ENCODE results near the gene HS1BP3.

HS1BP3 gene

DNA sequence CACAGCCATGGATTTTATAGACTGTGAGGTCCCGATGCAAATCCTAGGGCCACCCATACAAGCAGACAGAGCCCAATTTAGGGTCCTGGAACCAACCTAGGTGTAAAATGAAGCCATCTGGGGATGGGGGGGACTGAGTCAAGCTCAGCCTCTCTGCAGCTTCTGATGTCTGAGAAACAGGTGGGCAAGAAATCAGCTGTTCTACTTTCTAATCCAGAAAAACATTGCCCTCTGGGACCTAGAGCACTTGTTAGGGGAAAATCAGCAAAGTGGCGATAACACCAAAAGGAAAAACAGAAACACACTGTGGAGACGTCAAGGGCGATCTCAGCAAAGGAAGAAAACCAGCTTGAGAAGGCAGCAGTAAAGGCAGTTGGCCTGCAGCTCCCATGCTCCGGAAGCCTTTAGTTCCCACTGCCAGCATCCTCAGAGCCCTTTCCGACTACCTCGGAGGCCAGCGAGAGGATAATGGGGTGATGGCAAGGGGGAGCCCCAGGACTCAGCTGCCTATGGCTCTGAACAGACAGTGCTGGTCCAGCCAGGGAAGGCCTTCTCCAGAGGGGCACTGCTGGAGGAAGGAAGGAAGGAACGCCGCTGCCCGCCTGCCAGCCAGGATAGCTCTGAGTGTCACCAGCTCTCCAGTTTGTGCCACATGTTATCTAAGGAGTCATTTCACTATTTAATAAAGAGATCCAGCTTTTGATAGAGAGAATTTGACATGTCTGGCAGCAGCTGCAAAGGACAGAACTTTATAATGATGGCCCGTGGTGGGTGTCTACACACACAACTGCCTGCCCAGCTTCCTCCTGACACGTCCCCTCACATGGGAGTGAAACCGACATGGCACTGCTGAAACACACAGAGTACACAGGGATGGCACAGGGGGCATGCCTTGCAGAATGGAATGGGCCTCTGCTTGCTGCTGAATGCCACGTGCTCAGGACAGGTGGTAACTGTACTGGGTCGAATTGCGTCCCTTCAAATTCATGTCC, 37.7 kb downstream of the HS1BP3 start:
- no peaks in the 10 kb centered on the region for H3K4me1 ChIP-seq (ENCODE audit: control insufficient read depth, low read length)
- H3K27me3 ChIP-seq (ENCODE audit: control insufficient read depth, low read length) = peaks cover 3% of the 10 kb centered on the region; the same call in 1 of the 2 replicates
- no peaks in the 10 kb centered on the region for H3F3A ChIP-seq (ENCODE audit: control insufficient read depth, insufficient read depth)
- H3K27ac ChIP-seq (ENCODE audit: low read depth, low read length) = no peak overlapping the region
- no peaks in the 10 kb centered on the region for H4K20me1 ChIP-seq (ENCODE audit: control insufficient read depth, insufficient read depth, low read depth, low read length)
- H3K36me3 ChIP-seq (ENCODE audit: control insufficient read depth, low read length) = no peaks in the 10 kb centered on the region
- no peaks in the 10 kb centered on the region for H3K9me3 ChIP-seq (ENCODE audit: control insufficient read depth, insufficient read depth, low read length)
- TF ChIP-seq EZH2phosphoT487 (IDR thresholded peaks at IDR 0.05; ENCODE audit: borderline replicate concordance, low read length) = no peak
- TF ChIP-seq, protein P1, sequence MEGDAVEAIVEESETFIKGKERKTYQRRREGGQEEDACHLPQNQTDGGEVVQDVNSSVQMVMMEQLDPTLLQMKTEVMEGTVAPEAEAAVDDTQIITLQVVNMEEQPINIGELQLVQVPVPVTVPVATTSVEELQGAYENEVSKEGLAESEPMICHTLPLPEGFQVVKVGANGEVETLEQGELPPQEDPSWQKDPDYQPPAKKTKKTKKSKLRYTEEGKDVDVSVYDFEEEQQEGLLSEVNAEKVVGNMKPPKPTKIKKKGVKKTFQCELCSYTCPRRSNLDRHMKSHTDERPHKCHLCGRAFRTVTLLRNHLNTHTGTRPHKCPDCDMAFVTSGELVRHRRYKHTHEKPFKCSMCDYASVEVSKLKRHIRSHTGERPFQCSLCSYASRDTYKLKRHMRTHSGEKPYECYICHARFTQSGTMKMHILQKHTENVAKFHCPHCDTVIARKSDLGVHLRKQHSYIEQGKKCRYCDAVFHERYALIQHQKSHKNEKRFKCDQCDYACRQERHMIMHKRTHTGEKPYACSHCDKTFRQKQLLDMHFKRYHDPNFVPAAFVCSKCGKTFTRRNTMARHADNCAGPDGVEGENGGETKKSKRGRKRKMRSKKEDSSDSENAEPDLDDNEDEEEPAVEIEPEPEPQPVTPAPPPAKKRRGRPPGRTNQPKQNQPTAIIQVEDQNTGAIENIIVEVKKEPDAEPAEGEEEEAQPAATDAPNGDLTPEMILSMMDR (IDR thresholded peaks at IDR 0.05; ENCODE audit: low read depth, low read length, poor library complexity, severe bottlenecking) = no peak
- no peaks in the 10 kb centered on the region for H3K79me2 ChIP-seq (ENCODE audit: control insufficient read depth, low read length)
- H3K4me3 ChIP-seq (ENCODE audit: low read length) = no peak overlapping the region
- no peaks in the 10 kb centered on the region for H3K9me2 ChIP-seq (replicated peaks; ENCODE audit: control insufficient read depth, low read length)
- no peak overlapping the region for H3K4me2 ChIP-seq (ENCODE audit: low read length)

DNA sequence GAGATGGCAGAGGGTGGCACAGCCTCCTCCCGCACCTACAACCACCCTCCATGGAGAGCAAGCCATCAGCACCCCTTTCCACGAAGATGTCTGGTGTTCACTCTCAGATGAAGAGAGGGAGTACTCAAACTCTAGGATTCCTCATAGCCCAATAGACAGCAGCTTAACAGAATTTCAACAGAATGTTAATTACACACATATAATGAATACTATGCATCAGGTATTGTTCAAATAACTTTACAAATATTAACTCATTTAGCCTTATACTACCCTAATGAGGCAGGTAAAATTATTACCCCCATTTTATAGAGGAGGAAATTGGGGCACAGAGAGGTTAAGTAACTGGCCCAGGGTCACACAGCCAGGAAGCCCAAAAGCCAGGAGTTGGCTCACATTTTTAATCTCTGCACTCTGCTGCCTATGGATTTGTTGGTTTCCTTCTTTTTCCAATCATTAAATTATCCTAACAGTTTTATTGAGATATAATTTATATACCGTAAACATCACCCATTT, 39.0 kb downstream of the HS1BP3 start:
- Histone ChIP-seq H4K20me1 (ENCODE audit: control insufficient read depth, insufficient read depth, low read depth, low read length) (no peaks in the 10 kb centered on the region), H3K27ac (ENCODE audit: low read depth, low read length) (no peak overlapping the region), H3K4me1 (ENCODE audit: control insufficient read depth, low read length) (no peaks in the 10 kb centered on the region), H3F3A (ENCODE audit: control insufficient read depth, insufficient read depth) (no peaks in the 10 kb centered on the region), H3K9me2 (replicated peaks; ENCODE audit: control insufficient read depth, low read length) (no peaks in the 10 kb centered on the region), H3K4me3 (ENCODE audit: low read length) (no peak overlapping the region), H3K27me3 (ENCODE audit: control insufficient read depth, low read length) (peaks cover 3% of the 10 kb centered on the region; the same call in 1 of the 2 replicates), H3K9me3 (ENCODE audit: control insufficient read depth, insufficient read depth, low read length) (peaks cover 4% of the 10 kb centered on the region; the same call in 1 of the 2 replicates), H3K36me3 (ENCODE audit: control insufficient read depth, low read length) (no peaks in the 10 kb centered on the region), H3K79me2 (ENCODE audit: control insufficient read depth, low read length) (no peaks in the 10 kb centered on the region), H3K4me2 (ENCODE audit: low read length) (no peak overlapping the region)
- no peak for TF ChIP-seq EZH2phosphoT487 (IDR thresholded peaks at IDR 0.05; ENCODE audit: borderline replicate concordance, low read length)
- TF ChIP-seq, protein P1 (IDR thresholded peaks at IDR 0.05; ENCODE audit: low read depth, low read length, poor library complexity, severe bottlenecking) = no peak

DNA sequence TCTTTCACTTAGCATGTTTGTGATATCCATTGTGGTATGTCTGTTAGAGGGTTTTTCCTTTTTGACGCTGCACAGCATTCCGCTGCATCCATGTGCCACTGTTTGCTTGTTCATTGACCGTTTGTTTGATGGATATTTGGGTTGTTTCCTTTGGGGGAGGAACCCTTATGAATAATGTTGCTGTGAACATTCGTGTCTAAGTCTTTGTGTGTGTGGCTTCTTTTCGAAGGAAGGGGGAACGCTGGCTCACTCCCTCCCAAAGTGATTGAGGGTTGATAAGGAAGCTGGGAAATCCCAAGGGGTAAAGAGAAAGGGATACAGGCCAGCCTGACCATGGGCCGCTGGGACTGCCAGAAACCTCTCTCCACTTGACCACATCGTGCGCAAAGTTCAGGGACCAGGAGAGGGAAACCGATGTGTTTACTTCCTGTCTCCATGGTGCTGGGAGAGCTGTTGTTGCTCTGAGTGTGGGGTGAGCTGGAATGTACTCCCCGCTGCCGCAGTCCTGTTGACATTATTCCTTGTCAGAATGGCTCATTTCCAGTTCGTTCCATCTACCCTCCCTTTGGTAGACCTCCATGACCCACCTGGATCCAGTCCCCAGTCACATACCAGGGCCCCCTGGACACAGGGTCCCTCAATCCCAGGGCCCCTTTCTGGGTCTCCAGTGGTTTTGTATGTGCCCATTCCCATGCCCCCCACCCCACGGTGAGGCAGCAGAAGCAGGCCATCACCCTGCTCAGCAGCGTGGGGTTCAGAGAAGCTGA, 39.6 kb downstream of the HS1BP3 start:
- H3K4me3 ChIP-seq (ENCODE audit: low read length) = no peak overlapping the region
- no peak for TF ChIP-seq EZH2phosphoT487 (IDR thresholded peaks at IDR 0.05; ENCODE audit: borderline replicate concordance, low read length)
- TF ChIP-seq, protein P1 (IDR thresholded peaks at IDR 0.05; ENCODE audit: low read depth, low read length, poor library complexity, severe bottlenecking) = no peak

More for the DNA sequence above, 39.6 kb downstream of the HS1BP3 start:
- peaks cover 4% of the 10 kb centered on the region; the same call in 1 of the 2 replicates for H3K9me3 ChIP-seq (ENCODE audit: control insufficient read depth, insufficient read depth, low read length)
- no peaks in the 10 kb centered on the region for H3K4me1 ChIP-seq (ENCODE audit: control insufficient read depth, low read length)
- no peaks in the 10 kb centered on the region for H3F3A ChIP-seq (ENCODE audit: control insufficient read depth, insufficient read depth)
- H4K20me1 ChIP-seq (ENCODE audit: control insufficient read depth, insufficient read depth, low read depth, low read length) = no peaks in the 10 kb centered on the region
- no peaks in the 10 kb centered on the region for H3K9me2 ChIP-seq (replicated peaks; ENCODE audit: control insufficient read depth, low read length)
- no peaks in the 10 kb centered on the region for H3K36me3 ChIP-seq (ENCODE audit: control insufficient read depth, low read length)
- H3K4me2 ChIP-seq (ENCODE audit: low read length) = no peak overlapping the region
- H3K79me2 ChIP-seq (ENCODE audit: control insufficient read depth, low read length) = no peaks in the 10 kb centered on the region
- no peak overlapping the region for H3K27ac ChIP-seq (ENCODE audit: low read depth, low read length)
- H3K27me3 ChIP-seq (ENCODE audit: control insufficient read depth, low read length) = peaks cover 3% of the 10 kb centered on the region; the same call in 1 of the 2 replicates

All from DOHH2 (cell line).